Stimulated activated CD4-positive, alpha-beta T cell treated with anti-CD3 and anti-CD28 coated beads, Interleukin-2, amount 100 ng/mL, for 24 hours (primary cell): ENCODE results near the gene TRUB1.

Experiments used
- DNase-seq, 2 donors: peaks; one replicate each; pipeline ENCODE4 v3.0.0-alpha.2; 2020

TRUB1 gene

GRCh38 chr10:114987995-114988394 lies 50.0 kb downstream of the TRUB1 start:
- DNase-seq: no peak

- DNase-seq: no peak
These were observed 52.6 kb downstream of the TRUB1 start for GRCh38 chr10:114990586-114990985.

- no peak for DNase-seq
These were observed 53.0 kb downstream of the TRUB1 start for GRCh38 chr10:114990991-114991390.

GRCh38 chr10:114992189-114992775 lies 54.3 kb downstream of the TRUB1 start:
- DNase-seq: no peak

- DNase-seq: no peak
These were observed 57.7 kb downstream of the TRUB1 start for GRCh38 chr10:114995468-114996247.

GRCh38 chr10:114996542-114996941 lies 58.5 kb downstream of the TRUB1 start:
- DNase-seq: no peak

GRCh38 chr10:114998993-114999392 lies 61.0 kb downstream of the TRUB1 start:
- DNase-seq: no peak

GRCh38 chr10:115001506-115002381 lies 63.7 kb downstream of the TRUB1 start:
- no peak for DNase-seq

- no peak for DNase-seq
These were observed 65.4 kb downstream of the TRUB1 start for GRCh38 chr10:115003396-115003795.

- no peak for DNase-seq
These were observed 66.4 kb downstream of the TRUB1 start for GRCh38 chr10:115004236-115004862.

GRCh38 chr10:115005771-115006170 lies 67.8 kb downstream of the TRUB1 start:
- no peak for DNase-seq

GRCh38 chr10:115018185-115018931 lies 80.4 kb downstream of the TRUB1 start:
- no peak for DNase-seq

GRCh38 chr10:115020449-115020848 lies 82.5 kb downstream of the TRUB1 start:
- DNase-seq: no peak

GRCh38 chr10:115022733-115023132 lies 84.7 kb downstream of the TRUB1 start:
- no peak for DNase-seq

- no peak for DNase-seq
These were observed 85.7 kb downstream of the TRUB1 start for GRCh38 chr10:115023715-115024114.

- DNase-seq: no peak
These were observed 86.4 kb downstream of the TRUB1 start for GRCh38 chr10:115024371-115024770.

- DNase-seq: no peak
These were observed 88.2 kb downstream of the TRUB1 start for GRCh38 chr10:115026056-115026745.

GRCh38 chr10:115026746-115027140 lies 88.7 kb downstream of the TRUB1 start:
- no peak for DNase-seq
